Thyroid gland (tissue), 4 donors: ENCODE data around the gene VCP. TPM values are rescaled to one million over a fixed set of nuclear protein-coding genes. Genes with fewer than 3 reads are reported as not detected.

ENCODE experiments used
- DNase-seq, 2 donors: peaks; one replicate each; pipeline ENCODE4 v3.0.0-alpha.2; 2019
- H3K27ac ChIP-seq, 3 donors: fragments of 200-600 bp; sonication (generic); 1 replicate in 2 of 3; 2 replicates in 1 of 3; pipeline ENCODE4 v1.5.1; 2016 to 2019; ENCODE audit warnings: mild to moderate bottlenecking in 1 of 3, moderate library complexity in 1 of 3
- H3K27me3 ChIP-seq: fragments of 200-600 bp; sonication (generic); one replicate; pipeline ENCODE4 v1.5.1; 2019
- H3K36me3 ChIP-seq, 2 donors: fragments of 200-600 bp; sonication (generic); one replicate each; pipeline ENCODE4 v1.5.1; 2016 to 2019
- H3K4me1 ChIP-seq, 2 donors: fragments of 200-600 bp; sonication (generic); one replicate each; pipeline ENCODE4 v1.5.1; 2017 to 2019
- H3K4me3 ChIP-seq, 3 donors: fragments of 200-600 bp; sonication (generic); replicated peaks in 1 of 3; 1 replicate in 2 of 3; 2 replicates in 1 of 3; pipeline ENCODE4 v1.5.1; 2016; ENCODE audit warnings: mild to moderate bottlenecking in 1 of 3
- H3K9me3 ChIP-seq: fragments of 200-600 bp; sonication (generic); one replicate; pipeline ENCODE4 v1.5.1; 2017
- POLR2A ChIP-seq, 2 donors: fragments of 450-650 bp; IDR thresholded peaks; one replicate each; pipeline ENCODE4 v1.6.1; 2017; ENCODE audit warnings: antibody characterized with exemption in 2 of 2, mild to moderate bottlenecking in 2 of 2, moderate library complexity in 1 of 2
- WGBS, 2 donors: methylation state at CpG; one replicate each; pipeline ENCODE4 v1.1.5; 2017; 5-methylcytosine and 5-hydroxymethylcytosine counted together
- intact Hi-C: fragments of 100-400 bp; cut with DNase I; formaldehyde crosslinking; loops from one replicate; pipeline ENCODE4 v1.15.1; 2023
- total RNA-seq, 4 donors: library from RNA; depleted of rRNA; stranded (reverse); fragments of >200 nt; gene quantifications; one replicate each; pipeline ENCODE4 v1.2.3, GENCODE V29; 2016
- TF ChIP-seq, protein P1 (sequence below), 6 experiments: fragments of 200-600 bp in 3 of 6; fragments of 450-650 bp in 3 of 6; sonication (generic) in 3 of 6; IDR thresholded peaks; one replicate each; pipeline ENCODE4 v1.5.1; 2016 to 2019; ENCODE audit warnings: antibody characterized with exemption in 6 of 6, mild to moderate bottlenecking in 2 of 6, inconsistent platforms in 1 of 6, moderate library complexity in 1 of 6

The VCP gene
- total RNA-seq, 4 donors from 2014 or later = 150 to 260 (median 233) TPM

DNA sequence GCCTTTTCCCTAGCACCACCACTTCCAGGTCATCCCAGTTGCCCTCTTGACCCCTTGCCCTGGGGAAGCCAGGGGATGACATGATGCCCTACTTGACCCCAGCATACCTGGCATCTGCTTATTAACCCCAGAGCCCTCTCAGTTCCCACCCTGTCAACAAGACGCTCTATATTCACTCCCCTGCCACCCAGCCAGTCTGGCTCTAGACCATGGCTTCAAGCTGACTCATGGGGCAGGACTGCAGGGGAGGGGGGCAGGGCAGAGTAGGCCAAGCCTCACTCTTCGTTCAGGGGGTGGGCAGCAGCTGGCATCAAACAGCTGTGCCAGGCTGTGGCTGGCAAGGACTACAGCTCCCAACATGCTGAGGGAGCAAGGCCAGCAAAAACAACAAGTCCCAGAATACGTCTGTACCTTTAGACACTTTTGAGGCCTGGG is 37.9 kb upstream of the VCP start:
- intact Hi-C loops = loop anchor here (10.0 kb wide), 1 partner anchor 444 kb away; no protein-coding TSS in a partner anchor
- peak overlapping the region in 1 of 3 donors; percentile 86 for H3K27ac ChIP-seq

DNA sequence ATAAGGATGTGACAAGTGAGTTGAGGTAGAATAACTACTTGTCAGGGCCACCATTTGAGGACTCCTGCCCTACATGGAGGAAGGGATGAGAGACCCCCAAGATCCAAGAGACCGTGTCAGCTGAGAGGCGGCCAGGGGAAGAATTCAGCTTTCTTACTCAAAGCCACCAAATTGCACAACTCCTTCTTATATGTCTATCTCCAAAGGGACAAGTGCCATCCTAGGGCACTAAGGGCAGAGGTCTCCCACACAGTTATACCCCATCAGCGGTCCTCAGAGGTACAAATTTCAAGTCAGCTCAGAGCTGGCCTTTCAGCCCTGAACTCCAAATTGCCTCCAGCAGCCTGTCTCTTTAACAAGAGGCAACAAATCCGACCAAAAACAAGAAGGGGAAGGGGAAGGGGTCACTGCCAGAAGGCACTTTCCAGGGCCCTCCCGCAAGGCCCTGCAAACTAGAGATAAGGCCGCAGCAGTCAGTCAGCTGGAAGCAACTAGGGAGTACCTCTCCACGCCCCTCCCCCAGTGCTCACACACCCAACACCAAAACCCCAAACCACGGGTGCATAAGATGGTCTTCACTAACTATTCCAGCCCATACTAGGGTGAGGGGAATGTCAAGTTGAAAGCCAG is 36.6 kb upstream of the VCP start:
- DNase-seq = no peak
- TF ChIP-seq, protein P1, sequence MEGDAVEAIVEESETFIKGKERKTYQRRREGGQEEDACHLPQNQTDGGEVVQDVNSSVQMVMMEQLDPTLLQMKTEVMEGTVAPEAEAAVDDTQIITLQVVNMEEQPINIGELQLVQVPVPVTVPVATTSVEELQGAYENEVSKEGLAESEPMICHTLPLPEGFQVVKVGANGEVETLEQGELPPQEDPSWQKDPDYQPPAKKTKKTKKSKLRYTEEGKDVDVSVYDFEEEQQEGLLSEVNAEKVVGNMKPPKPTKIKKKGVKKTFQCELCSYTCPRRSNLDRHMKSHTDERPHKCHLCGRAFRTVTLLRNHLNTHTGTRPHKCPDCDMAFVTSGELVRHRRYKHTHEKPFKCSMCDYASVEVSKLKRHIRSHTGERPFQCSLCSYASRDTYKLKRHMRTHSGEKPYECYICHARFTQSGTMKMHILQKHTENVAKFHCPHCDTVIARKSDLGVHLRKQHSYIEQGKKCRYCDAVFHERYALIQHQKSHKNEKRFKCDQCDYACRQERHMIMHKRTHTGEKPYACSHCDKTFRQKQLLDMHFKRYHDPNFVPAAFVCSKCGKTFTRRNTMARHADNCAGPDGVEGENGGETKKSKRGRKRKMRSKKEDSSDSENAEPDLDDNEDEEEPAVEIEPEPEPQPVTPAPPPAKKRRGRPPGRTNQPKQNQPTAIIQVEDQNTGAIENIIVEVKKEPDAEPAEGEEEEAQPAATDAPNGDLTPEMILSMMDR (IDR thresholded peaks at IDR 0.05) = no peak
- no peak for TF ChIP-seq POLR2A (IDR thresholded peaks at IDR 0.05)
- Histone ChIP-seq H3K4me3 (no peak overlapping the region), H3K9me3 (no peaks in the 10 kb centered on the region), H3K27me3 (no peaks in the 10 kb centered on the region), H3K27ac (no peak overlapping the region), H3K36me3 (peaks cover 35 to 39% of the 10 kb centered on the region in 2 donors), H3K4me1 (peaks cover 20 to 34% of the 10 kb centered on the region in 2 donors)
- intact Hi-C loops = no loop called here
- WGBS, 2 donors = 78% methylated on average over 7 of the region's 8 CpGs

More for the DNA sequence above, 37.9 kb upstream of the VCP start:
- DNase-seq = peak; percentile 33 to 35
- no peak for TF ChIP-seq POLR2A (IDR thresholded peaks at IDR 0.05)
- TF ChIP-seq, protein P1 (IDR thresholded peaks at IDR 0.05) = no peak
- Histone ChIP-seq H3K9me3 (no peaks in the 10 kb centered on the region), H3K4me3 (peak overlapping the region in 1 of 3 donors; percentile 55), H3K36me3 (peaks cover 26 to 30% of the 10 kb centered on the region in 2 donors), H3K4me1 (peaks cover 29 to 47% of the 10 kb centered on the region in 2 donors), H3K27me3 (no peaks in the 10 kb centered on the region)
- 34% methylated on average over 3 of the region's 3 CpGs for WGBS, 2 donors

GRCh38 chr9:35108461-35108860 is 36.0 kb upstream of the VCP start:
- Histone ChIP-seq H3K27ac (no peak overlapping the region), H3K27me3 (no peaks in the 10 kb centered on the region), H3K4me1 (peaks cover 22 to 32% of the 10 kb centered on the region in 2 donors), H3K9me3 (no peaks in the 10 kb centered on the region), H3K4me3 (no peak overlapping the region), H3K36me3 (peaks cover 35 to 39% of the 10 kb centered on the region in 2 donors)
- intact Hi-C loops = no loop called here
- no peak for DNase-seq
- TF ChIP-seq, protein P1 (IDR thresholded peaks at IDR 0.05) = no peak
- TF ChIP-seq POLR2A (IDR thresholded peaks at IDR 0.05) = no peak
- WGBS, 2 donors = 91 to 94% methylated on average over 6 of the region's 6 CpGs

- Histone ChIP-seq H3K36me3 (peaks cover 35 to 39% of the 10 kb centered on the region in 2 donors), H3K27me3 (no peaks in the 10 kb centered on the region)
- intact Hi-C loops = no loop called here
Measured at GRCh38 chr9:35107297-35108290, 35.2 kb upstream of the VCP start.

More at GRCh38 chr9:35107297-35108290, 35.2 kb upstream of the VCP start:
- Histone ChIP-seq H3K4me1 (peaks cover 24 to 26% of the 10 kb centered on the region in 2 donors), H3K4me3 (no peak overlapping the region), H3K27ac (no peak overlapping the region), H3K9me3 (no peaks in the 10 kb centered on the region)
- no peak for DNase-seq
- WGBS, 2 donors = 82 to 87% methylated on average over 14 to 15 of the region's 18 CpGs
- TF ChIP-seq, protein P1 (IDR thresholded peaks at IDR 0.05) = no peak
- no peak for TF ChIP-seq POLR2A (IDR thresholded peaks at IDR 0.05)
